H1 (cell line): ENCODE data around the gene PLXNB1. TPM values are rescaled to one million over a fixed set of nuclear protein-coding genes. Genes with fewer than 3 reads are reported as not detected.
A peak's percentile ranks its signal among the peaks of the same experiment; 100 is the strongest.

Experiments used
- CTCF ChIA-PET: fragments of 300-600 bp; sonication (Branson Sonifier 250); formaldehyde crosslinking; loops from one replicate; lab custom pipeline; 2021; ENCODE audit not compliant: partially characterized antibody; lab: Charles Lee
- POLR2A ChIA-PET: fragments of 300-600 bp; sonication (Branson Sonifier 250); formaldehyde crosslinking; loops from one replicate; lab custom pipeline; 2021; ENCODE audit warnings: inconsistent platforms; ENCODE audit not compliant: partially characterized antibody; lab: Charles Lee
- DNase-seq, 2 experiments: peaks; one replicate each; pipeline versions ENCODE4 v3.0.0 to v3.0.0-alpha.2; 2010 to 2022; ENCODE audit warnings: low spot score in 2 of 2, low read depth in 1 of 2, mixed read lengths in 1 of 2
- FAIRE-seq: peaks from 2 replicates; lab custom pipeline; 2011; peaks lifted over from hg19 to GRCh38; lab: Jason Lieb, UNC
- H2AFZ ChIP-seq: 2 replicates; pipeline ENCODE4 v1.8.1; 2012; ENCODE audit warnings: low read length, inconsistent platforms
- H2AK5ac ChIP-seq: 2 replicates; pipeline ENCODE4 v1.6.1; 2013; ENCODE audit warnings: low read depth, low read length
- H2BK120ac ChIP-seq: replicated peaks from 2 replicates; pipeline ENCODE3; 2013; ENCODE audit warnings: low read depth, low read length, inconsistent platforms
- H2BK12ac ChIP-seq: 2 replicates; pipeline ENCODE4 v1.6.1; 2013; ENCODE audit warnings: low read depth, low read length
- H2BK15ac ChIP-seq: 2 replicates; pipeline ENCODE4 v1.6.1; 2013; ENCODE audit warnings: low read length
- H2BK20ac ChIP-seq: 2 replicates; pipeline ENCODE4 v1.6.1; 2013; ENCODE audit warnings: low read length
- H2BK5ac ChIP-seq: 2 replicates; pipeline ENCODE4 v1.6.1; 2013; ENCODE audit warnings: low read depth, low read length
- H3K14ac ChIP-seq: 2 replicates; pipeline ENCODE4 v1.6.1; 2013; ENCODE audit warnings: inconsistent platforms; ENCODE audit not compliant: insufficient read length
- H3K18ac ChIP-seq: 2 replicates; pipeline ENCODE4 v1.6.1; 2013; ENCODE audit warnings: low read length; ENCODE audit errors: extremely low read depth
- H3K23ac ChIP-seq: 2 replicates; pipeline ENCODE4 v1.6.1; 2013; ENCODE audit warnings: inconsistent platforms; ENCODE audit not compliant: insufficient read length
- H3K23me2 ChIP-seq: 2 replicates; pipeline ENCODE4 v1.6.1; 2013; ENCODE audit warnings: low read depth, low read length
- H3K27ac ChIP-seq: 2 replicates; pipeline ENCODE4 v1.6.1; 2011; ENCODE audit warnings: low read depth, low read length, inconsistent platforms
- H3K27me3 ChIP-seq, 4 experiments: replicated peaks in 1 of 4; 1 replicate in 1 of 4; 2 replicates in 3 of 4; pipeline versions ENCODE4 v1.6.1 to v1.8.1; 2011 to 2013; ENCODE audit warnings: low read length in 3 of 4, mild to moderate bottlenecking in 3 of 4, inconsistent platforms in 2 of 4, mixed read lengths in 2 of 4, moderate library complexity in 1 of 4; ENCODE audit not compliant: control insufficient read depth in 3 of 4, insufficient read depth in 3 of 4; ENCODE audit errors: extremely low read depth in 1 of 4
- H3K36me3 ChIP-seq, 4 experiments: 2 replicates each; pipeline versions ENCODE4 v1.6.1 to v1.8.1; 2011 to 2013; ENCODE audit warnings: mild to moderate bottlenecking in 4 of 4, low read length in 3 of 4, moderate library complexity in 2 of 4, control low read depth in 1 of 4, inconsistent platforms in 1 of 4; ENCODE audit not compliant: insufficient read depth in 4 of 4, control insufficient read depth in 2 of 4
- H3K4ac ChIP-seq: replicated peaks from 2 replicates; pipeline ENCODE3; 2013; ENCODE audit warnings: low read length, low read depth, mixed read lengths, inconsistent platforms; ENCODE audit not compliant: insufficient read length
- H3K4me1 ChIP-seq, 4 experiments: replicated peaks in 1 of 4; 1 replicate in 1 of 4; 2 replicates in 3 of 4; pipeline versions ENCODE4 v1.6.1 to v1.8.1; 2011 to 2013; ENCODE audit warnings: low read length in 3 of 4, inconsistent platforms in 2 of 4, mixed read lengths in 1 of 4; ENCODE audit not compliant: insufficient read depth in 4 of 4, control insufficient read depth in 3 of 4
- H3K4me2 ChIP-seq, 2 experiments: 2 replicates each; pipeline versions ENCODE4 v1.6.1 to v1.8.1; 2011 to 2013; ENCODE audit warnings: low read depth in 2 of 2, low read length in 2 of 2, control low read depth in 1 of 2, inconsistent platforms in 1 of 2, mild to moderate bottlenecking in 1 of 2; ENCODE audit not compliant: insufficient read depth in 1 of 2
- H3K4me3 ChIP-seq, 4 experiments: fragments of 200-600, 300-600 bp in 1 of 4; sonication (generic), shearing (Covaris generic), sonication (Bioruptor Twin) in 1 of 4; 2 replicates each; pipeline versions ENCODE4 v1.5.1 to v1.8.1; 2011 to 2016; ENCODE audit warnings: low read length in 4 of 4, low read depth in 3 of 4, control low read depth in 2 of 4, inconsistent platforms in 2 of 4, mild to moderate bottlenecking in 2 of 4, mixed read lengths in 1 of 4, moderate library complexity in 1 of 4; ENCODE audit not compliant: insufficient read depth in 2 of 4; ENCODE audit errors: extremely low read depth in 1 of 4
- H3K56ac ChIP-seq: replicated peaks from 2 replicates; pipeline ENCODE3; 2013; ENCODE audit warnings: low read depth, mild to moderate bottlenecking, mixed read lengths, low read length, inconsistent platforms; ENCODE audit not compliant: insufficient read length
- H3K79me1 ChIP-seq: 2 replicates; pipeline ENCODE4 v1.6.1; 2013; ENCODE audit warnings: low read depth, low read length, control low read depth
- H3K79me2 ChIP-seq, 2 experiments: 2 replicates each; pipeline versions ENCODE4 v1.6.1 to v1.8.1; 2012 to 2013; ENCODE audit warnings: low read length in 2 of 2, mild to moderate bottlenecking in 2 of 2, inconsistent platforms in 1 of 2; ENCODE audit not compliant: insufficient read depth in 2 of 2, control insufficient read depth in 1 of 2
- H3K9ac ChIP-seq, 4 experiments: replicated peaks in 1 of 4; 1 replicate in 1 of 4; 2 replicates in 3 of 4; pipeline versions ENCODE4 v1.6.1 to v1.8.1; 2011 to 2013; ENCODE audit warnings: low read depth in 3 of 4, low read length in 3 of 4, control low read depth in 2 of 4, mild to moderate bottlenecking in 2 of 4, moderate library complexity in 2 of 4, inconsistent platforms in 1 of 4; ENCODE audit errors: extremely low read depth in 1 of 4
- H3K9me3 ChIP-seq, 2 experiments: 2 replicates each; pipeline versions ENCODE4 v1.6.1 to v1.8.1; 2012 to 2013; ENCODE audit warnings: mild to moderate bottlenecking in 2 of 2, moderate library complexity in 2 of 2, control low read depth in 1 of 2, inconsistent platforms in 1 of 2, low read depth in 1 of 2, low read length in 1 of 2, mixed read lengths in 1 of 2; ENCODE audit not compliant: insufficient read depth in 2 of 2
- H4K20me1 ChIP-seq, 2 experiments: replicated peaks in 1 of 2; 2 replicates each; pipeline versions ENCODE3 to v1.8.1; 2011 to 2013; ENCODE audit warnings: inconsistent platforms in 2 of 2, low read length in 2 of 2, mild to moderate bottlenecking in 1 of 2; ENCODE audit not compliant: insufficient read depth in 2 of 2, control insufficient read depth in 1 of 2
- H4K5ac ChIP-seq: 2 replicates; pipeline ENCODE4 v1.6.1; 2013; ENCODE audit warnings: low read length, low read depth, mixed read lengths, inconsistent platforms; ENCODE audit not compliant: insufficient read length
- H4K8ac ChIP-seq: 2 replicates; pipeline ENCODE4 v1.8.0; 2013; ENCODE audit warnings: mild to moderate bottlenecking, moderate library complexity, low read length, inconsistent platforms; ENCODE audit not compliant: insufficient read depth; ENCODE audit errors: extremely low read depth
- H4K91ac ChIP-seq: replicated peaks from 2 replicates; pipeline ENCODE3; 2013; ENCODE audit warnings: low read length, mixed read lengths, inconsistent platforms; ENCODE audit not compliant: insufficient read length
- CTBP2 ChIP-seq: IDR thresholded peaks from 2 replicates; pipeline ENCODE4 v1.7.0; 2011; ENCODE audit warnings: borderline replicate concordance, mild to moderate bottlenecking, moderate library complexity, mixed read lengths, low read length; ENCODE audit not compliant: insufficient read depth, insufficient read length
- E2F6 ChIP-seq: IDR thresholded peaks from 2 replicates; pipeline ENCODE4 v1.6.1; 2012; ENCODE audit warnings: inconsistent platforms
- FOSL1 ChIP-seq: IDR thresholded peaks from 2 replicates; pipeline ENCODE4 v1.6.1; 2011; ENCODE audit warnings: mild to moderate bottlenecking, low read depth, low read length, moderate library complexity; ENCODE audit not compliant: insufficient read depth
- GABPA ChIP-seq: IDR thresholded peaks from 2 replicates; pipeline ENCODE4 v1.6.1; 2011; ENCODE audit warnings: mild to moderate bottlenecking, low read length, moderate library complexity, borderline replicate concordance; ENCODE audit not compliant: insufficient read depth
- HDAC2 ChIP-seq, 2 experiments: fragments of 300-600 bp in 1 of 2; sonication (generic) in 1 of 2; IDR thresholded peaks; 2 replicates each; pipeline ENCODE4 v1.6.1; 2011 to 2012; ENCODE audit warnings: low read depth in 2 of 2, low read length in 2 of 2, mild to moderate bottlenecking in 2 of 2, moderate library complexity in 2 of 2, borderline replicate concordance in 1 of 2, inconsistent platforms in 1 of 2
- NANOG ChIP-seq: IDR thresholded peaks from 2 replicates; pipeline ENCODE4 v1.6.1; 2011; ENCODE audit warnings: low read length, low read depth, mild to moderate bottlenecking, inconsistent platforms; ENCODE audit not compliant: insufficient read depth, poor library complexity, severe bottlenecking
- SAP30 ChIP-seq: fragments of 300-600 bp; sonication (generic); IDR thresholded peaks from 2 replicates; pipeline ENCODE4 v1.7.1; 2012; ENCODE audit warnings: low read length, moderate library complexity, mild to moderate bottlenecking, inconsistent platforms; ENCODE audit not compliant: insufficient read depth, insufficient replicate concordance
- TAF7 ChIP-seq: optimal IDR thresholded peaks from 2 replicates; pipeline ENCODE3; 2011; ENCODE audit warnings: low read depth, mild to moderate bottlenecking, inconsistent platforms, low read length, moderate library complexity, borderline replicate concordance
- ZNF274 ChIP-seq: IDR thresholded peaks from 2 replicates; pipeline ENCODE4 v1.7.0; 2012; ENCODE audit warnings: low read length, borderline replicate concordance; ENCODE audit errors: extremely low read depth
- WGBS, 2 experiments: shearing (Covaris generic) in 1 of 2; methylation state at CpG; one replicate each; pipeline versions ENCODE4 v1.1.6 to v1.1.7; 2013 to 2015; ENCODE audit warnings: low lambda C conversion rate in 2 of 2, mixed read lengths in 2 of 2, inconsistent platforms in 1 of 2, low coverage in 1 of 2, missing lambda C conversion rate in 1 of 2; ENCODE audit not compliant: insufficient replicate concordance in 2 of 2, insufficient coverage in 1 of 2, insufficient read length in 1 of 2; ENCODE audit errors: extremely low coverage in 1 of 2, missing lambda C conversion rate in 1 of 2; 5-methylcytosine and 5-hydroxymethylcytosine counted together
- polyA plus RNA-seq, 7 experiments: library from polyadenylated mRNA; depleted of rRNA in 3 of 7; stranded (reverse) in 5 of 7; unstranded in 2 of 7; fragments of >200 nt in 5 of 7; fragments of 200-250 nt in 2 of 7; gene quantifications; 1 replicate in 5 of 7; 2 replicates in 1 of 7; 4 replicates in 1 of 7; pipeline versions ENCODE4 v1.2.1 to v1.2.3, GENCODE V29; 2011 to 2013; ENCODE audit warnings: missing spikeins in 2 of 7, mixed read lengths in 2 of 7
- total RNA-seq: library from RNA; stranded (reverse); fragmentation: NEBNext Ultra II Directional; extraction: Animal tissue kit (Norgen Biotek cat#: 25700); gene quantifications from 2 replicates; pipeline ENCODE4 v1.2.1, GENCODE V29; 2021

Gene PLXNB1
- total and polyA plus RNA-seq, 2 of the 8 experiments (the other 6 are each of a cell fraction or from before 2014, with no cell fraction given) = 109 to 114 TPM

GRCh38 chr3:48400824-48401433, 29.0 kb downstream of the PLXNB1 start:
- H3K18ac ChIP-seq = no peak overlapping the region
- peaks cover 7 to 27% (median 23%) of the 10 kb centered on the region in 4 experiments; a peak in 7 of 8 replicates for H3K36me3 ChIP-seq
- no peak overlapping the region for H3K23ac ChIP-seq
- no peak overlapping the region for H4K91ac ChIP-seq
- 79% methylated on average over 6 of the region's 6 CpGs; no CpG with 5 or more reads in 1 of the 2 experiments for WGBS, 2 experiments
- H3K23me2 ChIP-seq = peaks cover 2% of the 10 kb centered on the region; the same call in 1 of the 2 replicates
- no peak overlapping the region for H3K27ac ChIP-seq
- H3K4me1 ChIP-seq = peaks cover 0 to 7% (median 4%) of the 10 kb centered on the region in 4 experiments; a peak in 3 of 7 replicates
- H3K4me3 ChIP-seq = no peak overlapping the region
- DNase-seq (peak; percentile 21 to 51), FAIRE-seq (peak; percentile 96)
- H3K79me2 ChIP-seq = no peaks in the 10 kb centered on the region
- H2BK20ac ChIP-seq = no peak overlapping the region
- H2BK120ac ChIP-seq = no peak overlapping the region
- H3K9me3 ChIP-seq = no peaks in the 10 kb centered on the region
- no peaks in the 10 kb centered on the region for H3K27me3 ChIP-seq
- CTCF ChIA-PET = interaction anchor here (0.5 to 9.2 kb wide), 50 partner anchors 8 to 210 kb away, joined by 3 to 220 read pairs (median 4); partner anchors contain the start of genes ATRIP, CCDC51, FBXW12 and PLXNB1
- no peak overlapping the region for H3K4ac ChIP-seq
- H2BK12ac ChIP-seq = no peak overlapping the region
- no peaks in the 10 kb centered on the region; the same call in 1 of the 2 replicates for H3K79me1 ChIP-seq
- H4K20me1 ChIP-seq = peaks cover 5 to 10% of the 10 kb centered on the region in 2 experiments
- no peak overlapping the region for H2BK15ac ChIP-seq
- no peak overlapping the region for H3K14ac ChIP-seq
- H2BK5ac ChIP-seq = no peak overlapping the region
- H2AK5ac ChIP-seq = no peak overlapping the region
- no peak overlapping the region for H4K5ac ChIP-seq
- H3K56ac ChIP-seq = no peak overlapping the region
- H2AFZ ChIP-seq = no peak overlapping the region
- no peak overlapping the region for H4K8ac ChIP-seq
- no peak overlapping the region for H3K4me2 ChIP-seq
- H3K9ac ChIP-seq = no peak overlapping the region
- POLR2A ChIA-PET = interaction anchor here (0.6 to 20.2 kb wide), 23 partner anchors 10 to 1037 kb away, joined by 3 to 650 read pairs (median 4); partner anchors contain the start of genes CCDC51, PFKFB4, PLXNB1 and TMA7
- no peak for TF ChIP-seq SAP30
- no peak for TF ChIP-seq NANOG
- TF ChIP-seq E2F6 = no peak
- no peak for TF ChIP-seq TAF7
- no peak for TF ChIP-seq CTBP2
- no peak for TF ChIP-seq ZNF274
- no peak for TF ChIP-seq GABPA
- TF ChIP-seq HDAC2 (IDR thresholded peaks at IDR 0.05; ENCODE audit: borderline replicate concordance in 1 of 2, low read depth in 2 of 2, low read length in 2 of 2) = peak in 1 of 2 experiments; percentile 70; a peak in 1 of 4 replicates
- TF ChIP-seq FOSL1 = no peak
